H1 (cell line): Measurements from ENCODE around the gene GARIN3. TPM values are rescaled to one million over a fixed set of nuclear protein-coding genes. Genes with fewer than 3 reads are reported as not detected.
A peak's percentile ranks its signal among the peaks of the same experiment; 100 is the strongest.

Experiments used
- CTCF ChIA-PET: fragments of 300-600 bp; sonication (Branson Sonifier 250); formaldehyde crosslinking; loops from one replicate; lab custom pipeline; 2021; ENCODE audit not compliant: partially characterized antibody; lab: Charles Lee
- POLR2A ChIA-PET: fragments of 300-600 bp; sonication (Branson Sonifier 250); formaldehyde crosslinking; loops from one replicate; lab custom pipeline; 2021; ENCODE audit warnings: inconsistent platforms; ENCODE audit not compliant: partially characterized antibody; lab: Charles Lee
- DNase-seq, 2 experiments: peaks; one replicate each; pipeline versions ENCODE4 v3.0.0 to v3.0.0-alpha.2; 2010 to 2022; ENCODE audit warnings: low spot score in 2 of 2, low read depth in 1 of 2, mixed read lengths in 1 of 2
- FAIRE-seq: peaks from 2 replicates; lab custom pipeline; 2011; peaks lifted over from hg19 to GRCh38; lab: Jason Lieb, UNC
- H2AFZ ChIP-seq: 2 replicates; pipeline ENCODE4 v1.8.1; 2012; ENCODE audit warnings: low read length, inconsistent platforms
- H2AK5ac ChIP-seq: 2 replicates; pipeline ENCODE4 v1.6.1; 2013; ENCODE audit warnings: low read depth, low read length
- H2BK120ac ChIP-seq: replicated peaks from 2 replicates; pipeline ENCODE3; 2013; ENCODE audit warnings: low read depth, low read length, inconsistent platforms
- H2BK12ac ChIP-seq: 2 replicates; pipeline ENCODE4 v1.6.1; 2013; ENCODE audit warnings: low read depth, low read length
- H2BK15ac ChIP-seq: 2 replicates; pipeline ENCODE4 v1.6.1; 2013; ENCODE audit warnings: low read length
- H2BK20ac ChIP-seq: 2 replicates; pipeline ENCODE4 v1.6.1; 2013; ENCODE audit warnings: low read length
- H2BK5ac ChIP-seq: 2 replicates; pipeline ENCODE4 v1.6.1; 2013; ENCODE audit warnings: low read depth, low read length
- H3K14ac ChIP-seq: 2 replicates; pipeline ENCODE4 v1.6.1; 2013; ENCODE audit warnings: inconsistent platforms; ENCODE audit not compliant: insufficient read length
- H3K18ac ChIP-seq: 2 replicates; pipeline ENCODE4 v1.6.1; 2013; ENCODE audit warnings: low read length; ENCODE audit errors: extremely low read depth
- H3K23ac ChIP-seq: 2 replicates; pipeline ENCODE4 v1.6.1; 2013; ENCODE audit warnings: inconsistent platforms; ENCODE audit not compliant: insufficient read length
- H3K23me2 ChIP-seq: 2 replicates; pipeline ENCODE4 v1.6.1; 2013; ENCODE audit warnings: low read depth, low read length
- H3K27ac ChIP-seq: 2 replicates; pipeline ENCODE4 v1.6.1; 2011; ENCODE audit warnings: low read depth, low read length, inconsistent platforms
- H3K27me3 ChIP-seq, 4 experiments: replicated peaks in 1 of 4; 1 replicate in 1 of 4; 2 replicates in 3 of 4; pipeline versions ENCODE4 v1.6.1 to v1.8.1; 2011 to 2013; ENCODE audit warnings: low read length in 3 of 4, mild to moderate bottlenecking in 3 of 4, inconsistent platforms in 2 of 4, mixed read lengths in 2 of 4, moderate library complexity in 1 of 4; ENCODE audit not compliant: control insufficient read depth in 3 of 4, insufficient read depth in 3 of 4; ENCODE audit errors: extremely low read depth in 1 of 4
- H3K36me3 ChIP-seq, 4 experiments: 2 replicates each; pipeline versions ENCODE4 v1.6.1 to v1.8.1; 2011 to 2013; ENCODE audit warnings: mild to moderate bottlenecking in 4 of 4, low read length in 3 of 4, moderate library complexity in 2 of 4, control low read depth in 1 of 4, inconsistent platforms in 1 of 4; ENCODE audit not compliant: insufficient read depth in 4 of 4, control insufficient read depth in 2 of 4
- H3K4ac ChIP-seq: replicated peaks from 2 replicates; pipeline ENCODE3; 2013; ENCODE audit warnings: low read length, low read depth, mixed read lengths, inconsistent platforms; ENCODE audit not compliant: insufficient read length
- H3K4me1 ChIP-seq, 4 experiments: replicated peaks in 1 of 4; 1 replicate in 1 of 4; 2 replicates in 3 of 4; pipeline versions ENCODE4 v1.6.1 to v1.8.1; 2011 to 2013; ENCODE audit warnings: low read length in 3 of 4, inconsistent platforms in 2 of 4, mixed read lengths in 1 of 4; ENCODE audit not compliant: insufficient read depth in 4 of 4, control insufficient read depth in 3 of 4
- H3K4me2 ChIP-seq, 2 experiments: 2 replicates each; pipeline versions ENCODE4 v1.6.1 to v1.8.1; 2011 to 2013; ENCODE audit warnings: low read depth in 2 of 2, low read length in 2 of 2, control low read depth in 1 of 2, inconsistent platforms in 1 of 2, mild to moderate bottlenecking in 1 of 2; ENCODE audit not compliant: insufficient read depth in 1 of 2
- H3K4me3 ChIP-seq, 4 experiments: fragments of 200-600, 300-600 bp in 1 of 4; sonication (generic), shearing (Covaris generic), sonication (Bioruptor Twin) in 1 of 4; 2 replicates each; pipeline versions ENCODE4 v1.5.1 to v1.8.1; 2011 to 2016; ENCODE audit warnings: low read length in 4 of 4, low read depth in 3 of 4, control low read depth in 2 of 4, inconsistent platforms in 2 of 4, mild to moderate bottlenecking in 2 of 4, mixed read lengths in 1 of 4, moderate library complexity in 1 of 4; ENCODE audit not compliant: insufficient read depth in 2 of 4; ENCODE audit errors: extremely low read depth in 1 of 4
- H3K56ac ChIP-seq: replicated peaks from 2 replicates; pipeline ENCODE3; 2013; ENCODE audit warnings: low read depth, mild to moderate bottlenecking, mixed read lengths, low read length, inconsistent platforms; ENCODE audit not compliant: insufficient read length
- H3K79me1 ChIP-seq: 2 replicates; pipeline ENCODE4 v1.6.1; 2013; ENCODE audit warnings: low read depth, low read length, control low read depth
- H3K79me2 ChIP-seq, 2 experiments: 2 replicates each; pipeline versions ENCODE4 v1.6.1 to v1.8.1; 2012 to 2013; ENCODE audit warnings: low read length in 2 of 2, mild to moderate bottlenecking in 2 of 2, inconsistent platforms in 1 of 2; ENCODE audit not compliant: insufficient read depth in 2 of 2, control insufficient read depth in 1 of 2
- H3K9ac ChIP-seq, 4 experiments: replicated peaks in 1 of 4; 1 replicate in 1 of 4; 2 replicates in 3 of 4; pipeline versions ENCODE4 v1.6.1 to v1.8.1; 2011 to 2013; ENCODE audit warnings: low read depth in 3 of 4, low read length in 3 of 4, control low read depth in 2 of 4, mild to moderate bottlenecking in 2 of 4, moderate library complexity in 2 of 4, inconsistent platforms in 1 of 4; ENCODE audit errors: extremely low read depth in 1 of 4
- H3K9me3 ChIP-seq, 2 experiments: 2 replicates each; pipeline versions ENCODE4 v1.6.1 to v1.8.1; 2012 to 2013; ENCODE audit warnings: mild to moderate bottlenecking in 2 of 2, moderate library complexity in 2 of 2, control low read depth in 1 of 2, inconsistent platforms in 1 of 2, low read depth in 1 of 2, low read length in 1 of 2, mixed read lengths in 1 of 2; ENCODE audit not compliant: insufficient read depth in 2 of 2
- H4K20me1 ChIP-seq, 2 experiments: replicated peaks in 1 of 2; 2 replicates each; pipeline versions ENCODE3 to v1.8.1; 2011 to 2013; ENCODE audit warnings: inconsistent platforms in 2 of 2, low read length in 2 of 2, mild to moderate bottlenecking in 1 of 2; ENCODE audit not compliant: insufficient read depth in 2 of 2, control insufficient read depth in 1 of 2
- H4K5ac ChIP-seq: 2 replicates; pipeline ENCODE4 v1.6.1; 2013; ENCODE audit warnings: low read length, low read depth, mixed read lengths, inconsistent platforms; ENCODE audit not compliant: insufficient read length
- H4K8ac ChIP-seq: 2 replicates; pipeline ENCODE4 v1.8.0; 2013; ENCODE audit warnings: mild to moderate bottlenecking, moderate library complexity, low read length, inconsistent platforms; ENCODE audit not compliant: insufficient read depth; ENCODE audit errors: extremely low read depth
- H4K91ac ChIP-seq: replicated peaks from 2 replicates; pipeline ENCODE3; 2013; ENCODE audit warnings: low read length, mixed read lengths, inconsistent platforms; ENCODE audit not compliant: insufficient read length
- CEBPB ChIP-seq: IDR thresholded peaks from 2 replicates; pipeline ENCODE4 v1.6.1; 2012; ENCODE audit warnings: low read depth, low read length
- CHD2 ChIP-seq: IDR thresholded peaks from 2 replicates; pipeline ENCODE4 v1.6.1; 2012; ENCODE audit warnings: low read length, improper control_type of control experiment
- FOSL1 ChIP-seq: IDR thresholded peaks from 2 replicates; pipeline ENCODE4 v1.6.1; 2011; ENCODE audit warnings: mild to moderate bottlenecking, low read depth, low read length, moderate library complexity; ENCODE audit not compliant: insufficient read depth
- KDM1A ChIP-seq: fragments of 200-600, 300-600 bp; sonication (generic); IDR thresholded peaks from 2 replicates; pipeline ENCODE4 v1.7.1; 2016; ENCODE audit warnings: mild to moderate bottlenecking, low read length, borderline replicate concordance
- PHF8 ChIP-seq: fragments of 200-600 bp; sonication (generic); conservative IDR thresholded peaks from 2 replicates; pipeline ENCODE4 v1.7.1; 2012; ENCODE audit warnings: low read depth, mild to moderate bottlenecking, inconsistent platforms, low read length, moderate library complexity
- POLR2A ChIP-seq, 2 experiments: IDR thresholded peaks; 1 replicate in 1 of 2; 2 replicates in 1 of 2; pipeline ENCODE4 v1.6.1; 2011; ENCODE audit warnings: low read depth in 2 of 2, low read length in 2 of 2, mild to moderate bottlenecking in 2 of 2; ENCODE audit errors: control extremely low read depth in 1 of 2
- POU5F1 ChIP-seq: IDR thresholded peaks from 2 replicates; pipeline ENCODE4 v1.6.1; 2011; ENCODE audit warnings: low read depth, mild to moderate bottlenecking, low read length, moderate library complexity
- RBBP5 ChIP-seq: IDR thresholded peaks from 2 replicates; pipeline ENCODE4 v1.7.1; 2012; ENCODE audit warnings: low read depth, mild to moderate bottlenecking, inconsistent platforms, low read length, moderate library complexity, borderline replicate concordance
- WGBS, 2 experiments: shearing (Covaris generic) in 1 of 2; methylation state at CpG; one replicate each; pipeline versions ENCODE4 v1.1.6 to v1.1.7; 2013 to 2015; ENCODE audit warnings: low lambda C conversion rate in 2 of 2, mixed read lengths in 2 of 2, inconsistent platforms in 1 of 2, low coverage in 1 of 2, missing lambda C conversion rate in 1 of 2; ENCODE audit not compliant: insufficient replicate concordance in 2 of 2, insufficient coverage in 1 of 2, insufficient read length in 1 of 2; ENCODE audit errors: extremely low coverage in 1 of 2, missing lambda C conversion rate in 1 of 2; 5-methylcytosine and 5-hydroxymethylcytosine counted together
- polyA plus RNA-seq, 7 experiments: library from polyadenylated mRNA; depleted of rRNA in 3 of 7; stranded (reverse) in 5 of 7; unstranded in 2 of 7; fragments of >200 nt in 5 of 7; fragments of 200-250 nt in 2 of 7; gene quantifications; 1 replicate in 5 of 7; 2 replicates in 1 of 7; 4 replicates in 1 of 7; pipeline versions ENCODE4 v1.2.1 to v1.2.3, GENCODE V29; 2011 to 2013; ENCODE audit warnings: missing spikeins in 2 of 7, mixed read lengths in 2 of 7
- total RNA-seq: library from RNA; stranded (reverse); fragmentation: NEBNext Ultra II Directional; extraction: Animal tissue kit (Norgen Biotek cat#: 25700); gene quantifications from 2 replicates; pipeline ENCODE4 v1.2.1, GENCODE V29; 2021
- TF ChIP-seq, protein P1 (sequence below), 3 experiments: IDR thresholded peaks; 1 replicate in 2 of 3; 2 replicates in 1 of 3; pipeline versions ENCODE4 v1.5.1 to v1.6.1; 2011; ENCODE audit warnings: low read length in 3 of 3, mild to moderate bottlenecking in 3 of 3, inconsistent platforms in 2 of 3, low read depth in 1 of 3, moderate library complexity in 1 of 3; ENCODE audit not compliant: insufficient read depth in 1 of 3; ENCODE audit errors: control extremely low read depth in 1 of 3
- TF ChIP-seq, protein P2 (sequence below): IDR thresholded peaks from 2 replicates; pipeline ENCODE4 v1.6.1; 2012; ENCODE audit warnings: inconsistent platforms

The GARIN3 gene
- total and polyA plus RNA-seq, 2 of the 8 experiments (the other 6 are each of a cell fraction or from before 2014, with no cell fraction given), result not detected

DNA sequence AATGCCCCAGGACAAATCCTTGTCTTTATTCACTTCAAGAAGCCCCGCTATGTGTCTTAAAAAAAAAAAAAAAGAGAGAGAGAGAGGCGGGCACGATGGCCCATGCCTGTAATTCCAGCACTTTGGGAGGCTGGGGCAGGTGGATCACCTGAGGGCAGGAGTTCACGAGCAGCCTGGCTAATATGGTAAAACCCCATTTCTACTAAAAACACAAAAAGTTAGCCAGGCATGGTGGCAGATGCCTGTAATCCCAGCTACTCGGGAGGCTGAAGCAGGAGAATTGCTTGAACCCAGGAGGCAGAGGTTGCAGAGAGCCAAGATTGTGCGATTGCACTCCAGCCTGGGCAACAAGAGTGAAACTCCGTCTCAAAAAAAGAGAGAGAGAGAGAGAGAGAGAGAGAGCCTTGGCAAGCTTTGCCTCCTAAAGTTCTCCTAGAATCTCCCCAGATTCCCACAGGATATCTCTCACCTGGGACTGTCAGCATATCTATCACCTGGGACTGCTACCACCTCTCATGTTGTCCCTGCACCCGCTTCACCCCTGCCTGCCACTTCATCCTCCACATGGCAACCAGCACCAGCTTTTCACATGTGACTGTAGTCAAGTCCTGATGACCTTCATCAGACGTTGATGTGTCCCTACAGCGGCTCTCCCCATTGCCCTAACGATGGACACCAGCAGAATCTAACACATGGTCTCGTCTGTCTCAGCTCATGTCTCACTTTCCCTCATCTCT lies 20.4 kb upstream of the GARIN3 start:
- Histone ChIP-seq H2BK5ac (no peak overlapping the region), H4K91ac (no peak overlapping the region), H4K20me1 (peaks cover 0 to 2% of the 10 kb centered on the region in 2 experiments), H3K79me2 (no peaks in the 10 kb centered on the region), H3K23me2 (no peaks in the 10 kb centered on the region), H4K8ac (no peak overlapping the region; the same call in 1 of the 2 replicates), H3K9me3 (no peaks in the 10 kb centered on the region), H3K23ac (no peak overlapping the region), H3K79me1 (no peaks in the 10 kb centered on the region), H3K18ac (no peak overlapping the region), H3K56ac (no peak overlapping the region), H2BK20ac (no peak overlapping the region), H2BK12ac (no peak overlapping the region), H3K27ac (no peak overlapping the region), H3K36me3 (no peaks in the 10 kb centered on the region), H3K4me3 (no peak overlapping the region), H3K4me1 (no peaks in the 10 kb centered on the region), H2BK15ac (no peak overlapping the region), H4K5ac (no peak overlapping the region), H3K9ac (no peak overlapping the region), H2BK120ac (no peak overlapping the region), H3K27me3 (peaks cover 1 to 30% (median 12%) of the 10 kb centered on the region in 4 experiments), H3K14ac (no peak overlapping the region), H2AK5ac (0 out of 2 replicates have a peak overlapping the region, but pooled peaks have one; percentile 44), H3K4me2 (no peak overlapping the region), H2AFZ (no peak overlapping the region), H3K4ac (no peak overlapping the region)
- TF ChIP-seq CEBPB (no peak), KDM1A (no peak), POU5F1 (no peak), POLR2A (IDR thresholded peaks at IDR 0.05; ENCODE audit: control extremely low read depth in 1 of 2, low read depth in 2 of 2, low read length in 2 of 2) (no peak), RBBP5 (no peak), CHD2 (no peak), FOSL1 (no peak), PHF8 (no peak)
- TF ChIP-seq, protein P1, sequence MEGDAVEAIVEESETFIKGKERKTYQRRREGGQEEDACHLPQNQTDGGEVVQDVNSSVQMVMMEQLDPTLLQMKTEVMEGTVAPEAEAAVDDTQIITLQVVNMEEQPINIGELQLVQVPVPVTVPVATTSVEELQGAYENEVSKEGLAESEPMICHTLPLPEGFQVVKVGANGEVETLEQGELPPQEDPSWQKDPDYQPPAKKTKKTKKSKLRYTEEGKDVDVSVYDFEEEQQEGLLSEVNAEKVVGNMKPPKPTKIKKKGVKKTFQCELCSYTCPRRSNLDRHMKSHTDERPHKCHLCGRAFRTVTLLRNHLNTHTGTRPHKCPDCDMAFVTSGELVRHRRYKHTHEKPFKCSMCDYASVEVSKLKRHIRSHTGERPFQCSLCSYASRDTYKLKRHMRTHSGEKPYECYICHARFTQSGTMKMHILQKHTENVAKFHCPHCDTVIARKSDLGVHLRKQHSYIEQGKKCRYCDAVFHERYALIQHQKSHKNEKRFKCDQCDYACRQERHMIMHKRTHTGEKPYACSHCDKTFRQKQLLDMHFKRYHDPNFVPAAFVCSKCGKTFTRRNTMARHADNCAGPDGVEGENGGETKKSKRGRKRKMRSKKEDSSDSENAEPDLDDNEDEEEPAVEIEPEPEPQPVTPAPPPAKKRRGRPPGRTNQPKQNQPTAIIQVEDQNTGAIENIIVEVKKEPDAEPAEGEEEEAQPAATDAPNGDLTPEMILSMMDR (IDR thresholded peaks at IDR 0.05; ENCODE audit: control extremely low read depth in 1 of 3, insufficient read depth in 1 of 3, low read depth in 1 of 3, low read length in 3 of 3), result no peak
- TF ChIP-seq, protein P2, sequence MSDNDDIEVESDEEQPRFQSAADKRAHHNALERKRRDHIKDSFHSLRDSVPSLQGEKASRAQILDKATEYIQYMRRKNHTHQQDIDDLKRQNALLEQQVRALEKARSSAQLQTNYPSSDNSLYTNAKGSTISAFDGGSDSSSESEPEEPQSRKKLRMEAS, result no peak
- POLR2A ChIA-PET, result no interaction called here
- FAIRE-seq (no peak), DNase-seq (no peak)
- CTCF ChIA-PET, result interaction anchor here (0.5 kb wide), 1 partner anchor 1353 kb away, joined by 4 read pairs; no protein-coding TSS in a partner anchor
- WGBS, 2 experiments, result 83% methylated on average over 10 of the region's 12 CpGs; no CpG with 5 or more reads in 1 of the 2 experiments
